HG03280 (cell line): ENCODE results near the gene LRRC74B.

Experiments used
- ATAC-seq: cut with Tn5 transposase; IDR thresholded peaks from one replicate; pipeline ENCODE4 v1.9.1; 2021; ENCODE audit warnings: mild to moderate bottlenecking, moderate library complexity; ENCODE audit not compliant: unreplicated experiment

The LRRC74B gene

GRCh38 chr22:21101877-21102638 is 56.3 kb downstream of the LRRC74B start:
- no peak for ATAC-seq

- ATAC-seq: no peak
Measured at GRCh38 chr22:21102659-21103267, 57.0 kb downstream of the LRRC74B start.

GRCh38 chr22:21103633-21104032 is 57.9 kb downstream of the LRRC74B start:
- no peak for ATAC-seq

GRCh38 chr22:21104126-21104691 is 58.5 kb downstream of the LRRC74B start:
- ATAC-seq: no peak

GRCh38 chr22:21105294-21105693 is 59.5 kb downstream of the LRRC74B start:
- no peak for ATAC-seq

GRCh38 chr22:21106000-21106399 is 60.3 kb downstream of the LRRC74B start:
- no peak for ATAC-seq

- no peak for ATAC-seq
Measured at GRCh38 chr22:21108379-21109115, 62.8 kb downstream of the LRRC74B start.
